GM19328 (cell line): ENCODE measurements around the gene HECTD1.
"Not testable (repeated sequence)": the region's sequence is repeated elsewhere in the genome, so short reads cannot be mapped to it uniquely, and the experiment has no call there.

Source experiments
- ATAC-seq: cut with Tn5 transposase; IDR thresholded peaks from one replicate; pipeline ENCODE4 v1.9.1; 2021; ENCODE audit warnings: mild to moderate bottlenecking, moderate library complexity; ENCODE audit not compliant: unreplicated experiment

HECTD1 gene

DNA sequence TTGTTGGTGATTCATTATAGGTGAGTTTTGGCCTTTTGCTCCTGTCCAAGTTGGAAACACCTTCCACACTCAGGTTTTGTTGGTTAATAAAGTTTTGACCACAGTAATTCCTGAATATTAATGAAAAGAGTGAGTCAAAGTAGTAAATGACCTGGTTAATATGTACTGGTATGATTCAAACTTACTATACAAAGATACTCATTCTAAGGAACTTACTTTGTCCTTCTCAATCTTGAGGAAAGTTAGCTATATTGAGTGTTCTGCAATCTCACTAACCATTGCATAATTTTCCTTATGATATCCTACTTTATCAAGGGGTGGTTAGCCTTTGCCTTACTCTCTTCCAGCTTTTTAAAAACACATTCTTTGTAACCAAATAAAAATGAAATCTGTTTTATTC, 20.9 kb upstream of the HECTD1 start:
- ATAC-seq: no peak

DNA sequence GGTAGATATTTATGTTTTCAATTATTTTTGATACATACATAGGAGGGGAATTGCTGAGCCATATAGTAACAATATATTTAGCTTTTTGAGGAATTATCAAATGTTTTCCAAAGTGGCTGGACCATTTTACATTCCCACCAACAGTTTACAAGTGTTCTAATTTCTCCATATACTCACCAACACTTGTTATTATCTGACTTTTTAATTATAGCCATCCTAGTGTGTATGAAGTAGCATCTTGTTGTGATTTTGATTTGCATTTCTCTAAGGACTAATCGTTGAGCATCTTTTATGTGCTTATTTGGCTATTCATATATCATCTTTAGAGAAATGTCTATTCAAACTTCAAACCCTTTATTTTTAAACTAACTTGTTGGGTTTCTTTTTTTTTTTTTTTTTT, 17.2 kb upstream of the HECTD1 start:
- ATAC-seq: no peak

- ATAC-seq: no peak
Observed at GRCh38 chr14:31223331-31223730, 15.7 kb upstream of the HECTD1 start.

DNA sequence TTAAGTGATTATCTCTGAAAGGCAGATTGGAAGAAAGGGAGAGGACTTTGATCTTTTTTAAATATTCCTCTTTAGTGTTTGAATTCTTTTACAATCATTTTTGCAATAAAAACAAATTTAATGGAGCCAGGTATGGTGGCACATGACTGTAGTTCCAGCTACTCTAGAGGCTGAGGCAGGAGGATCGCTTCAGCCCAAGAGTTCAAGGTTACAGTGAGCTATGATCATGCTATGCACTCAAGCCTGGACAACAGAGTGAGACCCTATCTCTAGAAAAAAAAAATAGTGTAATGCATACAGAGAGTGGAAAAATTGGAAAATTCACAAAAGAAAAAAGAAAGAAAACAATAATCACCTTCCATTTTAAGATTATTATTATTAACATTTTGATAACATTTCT, 15.2 kb upstream of the HECTD1 start:
- no peak for ATAC-seq

- no peak for ATAC-seq
Observed at GRCh38 chr14:31221266-31221665, 13.7 kb upstream of the HECTD1 start.

GRCh38 chr14:31219169-31219568, 11.6 kb upstream of the HECTD1 start:
- ATAC-seq: no peak

GRCh38 chr14:31216359-31216758, 8.8 kb upstream of the HECTD1 start:
- no peak for ATAC-seq

- ATAC-seq: no peak
Observed at GRCh38 chr14:31212893-31213292, 5.3 kb upstream of the HECTD1 start.

- no peak for ATAC-seq
Observed at GRCh38 chr14:31209605-31210004, 2.0 kb upstream of the HECTD1 start.

GRCh38 chr14:31208546-31209424, 1.2 kb upstream of the HECTD1 start:
- ATAC-seq: no peak

DNA sequence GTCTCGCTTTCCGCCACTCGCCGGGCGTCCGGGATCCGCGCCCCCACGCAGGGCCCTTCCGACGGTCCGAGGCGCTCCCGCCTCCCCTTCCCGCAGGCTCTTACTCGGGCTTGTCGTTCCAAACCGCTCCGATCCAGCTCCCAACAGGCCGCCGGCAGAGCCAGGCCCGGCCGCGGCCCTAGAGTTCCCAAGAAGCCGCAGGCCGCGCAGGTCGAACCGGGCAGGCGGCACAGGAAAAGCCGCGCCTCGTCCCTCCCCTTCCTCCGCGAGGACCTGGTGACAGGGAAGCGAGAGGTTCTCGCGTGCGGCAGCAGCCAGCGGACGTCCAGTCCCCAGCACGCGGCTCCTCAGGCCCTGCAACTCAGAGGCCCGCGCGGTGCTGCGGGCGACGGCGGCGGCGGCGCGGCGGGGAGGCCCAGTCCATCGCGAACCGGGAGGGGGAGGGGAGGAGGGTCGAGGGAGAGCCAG, 272 bp downstream of the HECTD1 start:
- peak; percentile 31 for ATAC-seq

- ATAC-seq: peak; percentile 5
Observed at GRCh38 chr14:31206536-31207286, 882 bp downstream of the HECTD1 start.

GRCh38 chr14:31205681-31206535, 1.7 kb downstream of the HECTD1 start:
- no peak for ATAC-seq

DNA sequence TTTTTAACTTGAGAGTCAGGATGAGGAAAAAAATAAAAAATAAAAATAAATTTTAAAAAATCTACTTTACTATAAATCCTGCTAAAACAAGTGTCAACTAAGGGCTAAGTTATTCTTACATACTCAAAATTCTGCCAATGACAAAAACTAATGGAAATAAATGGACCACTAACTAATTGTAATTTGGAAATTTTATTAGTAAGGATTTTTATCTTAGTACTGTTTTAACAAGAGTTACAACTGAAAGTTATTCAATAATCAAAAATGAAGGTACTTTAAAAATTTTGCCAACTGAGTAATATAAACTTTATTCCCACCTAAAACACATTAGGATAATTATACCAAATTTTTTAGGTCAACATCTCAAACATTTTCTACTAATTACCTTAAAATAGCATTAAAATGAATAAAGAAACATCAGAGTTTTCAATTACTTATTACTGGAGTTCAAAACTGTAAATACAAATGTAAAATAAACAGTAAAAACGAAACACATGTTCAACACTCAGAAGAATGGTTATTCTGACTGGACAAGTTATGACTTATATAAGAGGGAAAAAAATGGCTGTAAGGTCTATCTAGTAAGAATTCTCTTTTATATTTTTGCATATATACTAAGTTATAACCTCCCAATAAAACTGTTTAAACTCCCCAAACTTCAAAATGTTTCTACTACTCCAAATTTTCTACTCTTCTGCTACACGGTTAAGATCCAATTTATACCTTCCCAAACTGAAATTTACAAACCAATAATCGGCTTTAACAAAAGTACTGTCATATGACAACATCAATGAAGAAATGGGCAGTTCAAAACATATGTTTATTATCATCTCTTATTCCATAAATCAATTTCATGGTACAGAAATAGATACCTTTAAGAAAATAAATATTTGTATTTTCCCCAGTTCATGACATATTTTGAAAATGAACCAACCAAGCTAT, 2.7 kb downstream of the HECTD1 start:
- ATAC-seq: no peak

DNA sequence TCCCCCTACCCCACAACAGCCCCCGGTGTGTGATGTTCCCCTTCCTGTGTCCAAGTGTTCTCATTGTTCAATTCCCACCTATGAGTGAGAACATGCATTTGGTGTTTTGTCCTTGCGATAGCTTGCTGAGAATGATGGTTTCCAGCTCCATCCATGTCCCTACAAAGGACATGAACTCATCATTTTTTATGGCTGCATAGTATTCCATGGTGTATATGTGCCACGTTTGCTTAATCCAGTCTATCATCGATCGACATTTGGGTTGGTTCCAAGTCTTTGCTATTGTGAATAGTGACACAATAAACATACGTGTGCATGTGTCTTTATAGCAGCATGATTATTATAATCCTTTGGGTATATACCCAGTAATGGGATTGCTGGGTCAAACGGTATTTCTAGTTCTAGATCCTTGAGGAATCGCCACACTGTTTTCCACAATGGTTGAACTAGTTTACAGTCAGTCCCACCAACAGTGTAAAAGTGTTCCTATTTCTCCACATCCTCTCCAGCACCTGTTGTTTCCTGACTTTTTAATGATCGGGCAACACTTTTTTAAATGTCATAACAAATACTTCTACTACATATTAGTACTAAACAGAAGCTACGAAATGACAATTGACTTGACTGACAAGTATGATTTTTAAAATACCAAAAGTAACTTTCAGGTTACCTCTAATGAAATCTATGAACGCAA, 3.5 kb downstream of the HECTD1 start:
- not testable (repeated sequence) for ATAC-seq

DNA sequence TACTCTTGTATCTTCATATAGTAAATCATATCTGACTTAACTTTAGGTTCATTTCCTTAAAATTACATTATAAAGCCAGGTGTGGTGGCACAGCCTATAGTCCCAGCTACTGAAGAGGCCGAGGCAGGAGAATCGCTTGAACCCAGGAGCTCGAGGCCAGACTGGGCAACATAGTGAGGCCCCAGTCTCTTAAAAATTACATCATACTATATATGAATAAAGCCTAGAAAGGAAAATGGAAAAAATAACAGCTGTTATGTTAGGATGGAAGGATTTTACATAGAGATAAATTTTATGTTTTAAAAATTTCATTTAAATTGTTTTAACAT, 4.2 kb downstream of the HECTD1 start:
- ATAC-seq: no peak

- ATAC-seq: no peak
Observed at GRCh38 chr14:31201111-31201510, 6.5 kb downstream of the HECTD1 start.

DNA sequence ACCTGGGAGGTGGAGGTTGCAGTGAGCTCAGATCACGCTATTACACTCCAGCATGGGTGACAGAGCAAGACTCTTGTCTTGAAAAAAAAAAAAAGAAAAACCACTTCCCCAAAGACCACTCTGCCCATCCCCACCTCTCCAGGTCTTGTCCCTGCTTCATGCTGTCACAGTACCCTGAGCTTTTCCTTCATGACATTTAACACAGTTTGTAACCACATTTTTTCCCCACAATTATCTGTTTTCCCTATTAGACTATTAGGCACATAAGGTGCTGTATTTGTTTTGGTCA, 6.9 kb downstream of the HECTD1 start:
- no peak for ATAC-seq

DNA sequence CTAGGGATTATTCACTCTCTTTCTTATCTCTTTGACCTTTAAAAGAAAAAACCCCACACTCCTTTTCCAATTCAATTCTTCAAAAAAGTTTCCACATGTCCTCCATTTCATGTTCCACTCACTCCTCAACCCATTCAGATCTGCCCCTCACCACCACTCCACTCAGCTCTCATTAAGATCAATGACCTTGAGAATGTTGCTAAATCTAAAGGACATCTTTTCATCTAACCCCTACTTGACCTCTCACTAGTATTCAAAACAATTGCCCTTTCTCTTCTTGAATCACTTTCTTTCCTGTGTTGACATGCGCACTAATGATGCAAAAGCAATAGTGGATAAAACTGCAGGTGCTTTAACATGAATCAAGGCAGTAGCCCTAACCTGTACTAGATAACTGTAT, 9.9 kb downstream of the HECTD1 start:
- no peak for ATAC-seq
